Activated CD4-positive, alpha-beta T cell treated with anti-CD3 and anti-CD28 coated beads, Interleukin-2, amount 50 U/mL, for 16 hours (primary cell): Measurements from ENCODE around the gene PYDC2.
A peak's percentile ranks its signal among the peaks of the same experiment; 100 is the strongest.

Experiments
- DNase-seq: peaks from one replicate; pipeline ENCODE4 v3.0.0-alpha.2; 2020

PYDC2 gene

GRCh38 chr3:191461113-191461595 is at the start of gene PYDC2:
Gene PYDC2 (plus strand): TSS chr3:191461163. CDS start chr3:191461163, 0 bp downstream.
- DNase-seq, result no peak

- DNase-seq, result no peak
Observed at GRCh38 chr3:191412759-191413158, 48.2 kb upstream of the PYDC2 start.

GRCh38 chr3:191414286-191414685 is 46.7 kb upstream of the PYDC2 start:
- no peak for DNase-seq

GRCh38 chr3:191414732-191415131 is 46.2 kb upstream of the PYDC2 start:
- DNase-seq, result no peak

GRCh38 chr3:191415566-191415965 is 45.4 kb upstream of the PYDC2 start:
- no peak for DNase-seq

- no peak for DNase-seq
Observed at GRCh38 chr3:191417457-191417729, 43.6 kb upstream of the PYDC2 start.

GRCh38 chr3:191420771-191421170 is 40.2 kb upstream of the PYDC2 start:
- DNase-seq, result no peak

- DNase-seq, result no peak
Observed at GRCh38 chr3:191424881-191425280, 36.1 kb upstream of the PYDC2 start.

GRCh38 chr3:191425322-191425734 is 35.6 kb upstream of the PYDC2 start:
- no peak for DNase-seq

- DNase-seq, result no peak
Observed at GRCh38 chr3:191426311-191426710, 34.7 kb upstream of the PYDC2 start.

GRCh38 chr3:191428177-191428576 is 32.8 kb upstream of the PYDC2 start:
- no peak for DNase-seq

GRCh38 chr3:191430103-191430502 is 30.9 kb upstream of the PYDC2 start:
- DNase-seq, result no peak

GRCh38 chr3:191431160-191431822 is 29.7 kb upstream of the PYDC2 start:
- no peak for DNase-seq

- DNase-seq, result no peak
Observed at GRCh38 chr3:191432162-191432561, 28.8 kb upstream of the PYDC2 start.

- DNase-seq, result no peak
Observed at GRCh38 chr3:191434024-191434423, 26.9 kb upstream of the PYDC2 start.

- DNase-seq, result no peak
Observed at GRCh38 chr3:191435981-191436380, 25.0 kb upstream of the PYDC2 start.

- DNase-seq, result no peak
Observed at GRCh38 chr3:191438150-191438814, 22.7 kb upstream of the PYDC2 start.

GRCh38 chr3:191440532-191440931 is 20.4 kb upstream of the PYDC2 start:
- DNase-seq, result no peak

- peak; percentile 51 for DNase-seq
Observed at GRCh38 chr3:191441687-191442086, 19.3 kb upstream of the PYDC2 start.

GRCh38 chr3:191444569-191444968 is 16.4 kb upstream of the PYDC2 start:
- no peak for DNase-seq

GRCh38 chr3:191449256-191449655 is 11.7 kb upstream of the PYDC2 start:
- DNase-seq, result no peak

- DNase-seq, result no peak
Observed at GRCh38 chr3:191455257-191455952, 5.6 kb upstream of the PYDC2 start.

- DNase-seq, result no peak
Observed at GRCh38 chr3:191460360-191460759, 603 bp upstream of the PYDC2 start.

- DNase-seq, result no peak
Observed at GRCh38 chr3:191470080-191470479, 9.1 kb downstream of the PYDC2 start.
